Large intestine (tissue), 3 donors: ENCODE data around the gene CLPTM1L. TPM values are rescaled to one million over a fixed set of nuclear protein-coding genes. Genes with fewer than 3 reads are reported as not detected.

Experiments
- DNase-seq, 2 donors: peaks; one replicate each; pipeline versions ENCODE4 v3.0.0 to v3.0.0-alpha.2; 2013
- H3K27ac ChIP-seq: one replicate; pipeline ENCODE4 v1.5.1; 2013; ENCODE audit warnings: low read length
- H3K27me3 ChIP-seq: 2 replicates; pipeline ENCODE4 v1.6.1; 2013; ENCODE audit warnings: low read length; ENCODE audit not compliant: control insufficient read depth, insufficient read depth
- H3K36me3 ChIP-seq: 2 replicates; pipeline ENCODE4 v1.6.1; 2013; ENCODE audit warnings: low read length; ENCODE audit not compliant: control insufficient read depth, insufficient read depth
- H3K4me1 ChIP-seq: one replicate; pipeline ENCODE4 v1.6.1; 2013; ENCODE audit warnings: low read length; ENCODE audit not compliant: control insufficient read depth, insufficient read depth
- H3K4me3 ChIP-seq: one replicate; pipeline ENCODE4 v1.5.1; 2013; ENCODE audit warnings: low read length
- H3K9me3 ChIP-seq: one replicate; pipeline ENCODE4 v1.6.1; 2013; ENCODE audit warnings: mild to moderate bottlenecking, low read depth, low read length, moderate library complexity; ENCODE audit not compliant: control insufficient read depth
- WGBS: methylation state at CpG from one replicate; pipeline ENCODE4 v1.1.5; 2013; ENCODE audit warnings: low lambda C conversion rate; ENCODE audit not compliant: insufficient coverage; 5-methylcytosine and 5-hydroxymethylcytosine counted together
- polyA plus RNA-seq: library from polyadenylated mRNA; unstranded; fragments of 120-200 nt; gene quantifications from one replicate; pipeline ENCODE4 v1.2.1, GENCODE V29; 2013

The CLPTM1L gene
- polyA plus RNA-seq, 1 donor: 87.4 TPM

GRCh38 chr5:1315018-1315708 lies 29.7 kb downstream of the CLPTM1L start:
- Histone ChIP-seq H3K27me3 (no peaks in the 10 kb centered on the region), H3K4me1 (peaks cover 18% of the 10 kb centered on the region), H3K9me3 (peaks cover 14% of the 10 kb centered on the region), H3K27ac (no peak overlapping the region), H3K4me3 (no peak overlapping the region), H3K36me3 (peaks cover 26% of the 10 kb centered on the region)
- WGBS: no CpG with 5 or more reads among the region's 13 CpGs
- no peak for DNase-seq

- no peak for DNase-seq
- WGBS: no CpG with 5 or more reads among the region's 13 CpGs
- no peak overlapping the region for H3K4me3 ChIP-seq
- H3K4me1 ChIP-seq: peaks cover 18% of the 10 kb centered on the region
- peaks cover 18% of the 10 kb centered on the region for H3K9me3 ChIP-seq
- peaks cover 20% of the 10 kb centered on the region for H3K36me3 ChIP-seq
- no peaks in the 10 kb centered on the region for H3K27me3 ChIP-seq
- no peak overlapping the region for H3K27ac ChIP-seq
These were observed 30.3 kb downstream of the CLPTM1L start for GRCh38 chr5:1314564-1314982.

GRCh38 chr5:1312993-1313833 lies 31.7 kb downstream of the CLPTM1L start:
- DNase-seq: no peak
- peaks cover 12% of the 10 kb centered on the region for H3K9me3 ChIP-seq
- no peak overlapping the region for H3K4me3 ChIP-seq
- H3K27ac ChIP-seq: no peak overlapping the region
- WGBS: 90% methylated on average over 2 of the region's 25 CpGs
- peaks cover 18% of the 10 kb centered on the region for H3K4me1 ChIP-seq
- peaks cover 7% of the 10 kb centered on the region for H3K36me3 ChIP-seq
- no peaks in the 10 kb centered on the region for H3K27me3 ChIP-seq

GRCh38 chr5:1312206-1312605 lies 32.7 kb downstream of the CLPTM1L start:
- Histone ChIP-seq H3K36me3 (no peaks in the 10 kb centered on the region), H3K4me1 (peaks cover 18% of the 10 kb centered on the region), H3K27ac (no peak overlapping the region), H3K27me3 (no peaks in the 10 kb centered on the region), H3K4me3 (no peak overlapping the region), H3K9me3 (peaks cover 11% of the 10 kb centered on the region)
- no CpG with 5 or more reads among the region's 7 CpGs for WGBS
- DNase-seq: no peak

GRCh38 chr5:1311439-1312055 lies 33.4 kb downstream of the CLPTM1L start:
- no peak for DNase-seq
- H3K4me3 ChIP-seq: no peak overlapping the region
- H3K27ac ChIP-seq: no peak overlapping the region
- H3K9me3 ChIP-seq: peaks cover 11% of the 10 kb centered on the region
- no peaks in the 10 kb centered on the region for H3K36me3 ChIP-seq
- no CpG with 5 or more reads among the region's 15 CpGs for WGBS
- no peaks in the 10 kb centered on the region for H3K27me3 ChIP-seq
- H3K4me1 ChIP-seq: peaks cover 14% of the 10 kb centered on the region

GRCh38 chr5:1310118-1310517 lies 34.8 kb downstream of the CLPTM1L start:
- WGBS: 100% methylated on average over 1 of the region's 7 CpGs
- Histone ChIP-seq H3K27me3 (no peaks in the 10 kb centered on the region), H3K9me3 (peaks cover 11% of the 10 kb centered on the region), H3K36me3 (no peaks in the 10 kb centered on the region), H3K4me1 (peaks cover 1% of the 10 kb centered on the region), H3K27ac (no peak overlapping the region), H3K4me3 (no peak overlapping the region)
- DNase-seq: no peak

- no peak overlapping the region for H3K4me3 ChIP-seq
- no peaks in the 10 kb centered on the region for H3K9me3 ChIP-seq
- no peaks in the 10 kb centered on the region for H3K27me3 ChIP-seq
- no peak overlapping the region for H3K27ac ChIP-seq
- H3K36me3 ChIP-seq: no peaks in the 10 kb centered on the region
- WGBS: 80% methylated on average over 1 of the region's 2 CpGs
- no peaks in the 10 kb centered on the region for H3K4me1 ChIP-seq
- no peak for DNase-seq
These were observed 40.9 kb downstream of the CLPTM1L start for GRCh38 chr5:1304033-1304432.

- peaks cover under 1% of the 10 kb centered on the region for H3K27me3 ChIP-seq
- DNase-seq: no peak
- 100% methylated on average over 1 of the region's 2 CpGs for WGBS
- no peaks in the 10 kb centered on the region for H3K36me3 ChIP-seq
- H3K27ac ChIP-seq: no peak overlapping the region
- no peak overlapping the region for H3K4me3 ChIP-seq
- no peaks in the 10 kb centered on the region for H3K4me1 ChIP-seq
- H3K9me3 ChIP-seq: no peaks in the 10 kb centered on the region
These were observed 42.6 kb downstream of the CLPTM1L start for GRCh38 chr5:1302258-1302657.

GRCh38 chr5:1300581-1301083 lies 44.3 kb downstream of the CLPTM1L start:
- Histone ChIP-seq H3K36me3 (no peaks in the 10 kb centered on the region), H3K4me3 (no peak overlapping the region), H3K27me3 (peaks cover 10% of the 10 kb centered on the region), H3K9me3 (peaks cover 2% of the 10 kb centered on the region), H3K4me1 (no peaks in the 10 kb centered on the region), H3K27ac (no peak overlapping the region)
- DNase-seq: no peak
- WGBS: no CpG with 5 or more reads among the region's 20 CpGs

GRCh38 chr5:1299961-1300360 lies 44.9 kb downstream of the CLPTM1L start:
- H3K4me1 ChIP-seq: no peaks in the 10 kb centered on the region
- H3K27ac ChIP-seq: no peak overlapping the region
- peaks cover 3% of the 10 kb centered on the region for H3K9me3 ChIP-seq
- no peaks in the 10 kb centered on the region for H3K36me3 ChIP-seq
- WGBS: no CpG with 5 or more reads among the region's 17 CpGs
- DNase-seq: no peak
- H3K27me3 ChIP-seq: peaks cover 16% of the 10 kb centered on the region
- H3K4me3 ChIP-seq: no peak overlapping the region
